ENCODE measurements around the gene KIF5A. TPM values are rescaled to one million over a fixed set of nuclear protein-coding genes. Genes with fewer than 3 reads are reported as not detected.
A peak's percentile ranks its signal among the peaks of the same experiment; 100 is the strongest.

Gene KIF5A
- polyA plus RNA-seq, 1 of the 3 experiments (the other 2 are of a cell fraction) = 6.2 TPM

DNA sequence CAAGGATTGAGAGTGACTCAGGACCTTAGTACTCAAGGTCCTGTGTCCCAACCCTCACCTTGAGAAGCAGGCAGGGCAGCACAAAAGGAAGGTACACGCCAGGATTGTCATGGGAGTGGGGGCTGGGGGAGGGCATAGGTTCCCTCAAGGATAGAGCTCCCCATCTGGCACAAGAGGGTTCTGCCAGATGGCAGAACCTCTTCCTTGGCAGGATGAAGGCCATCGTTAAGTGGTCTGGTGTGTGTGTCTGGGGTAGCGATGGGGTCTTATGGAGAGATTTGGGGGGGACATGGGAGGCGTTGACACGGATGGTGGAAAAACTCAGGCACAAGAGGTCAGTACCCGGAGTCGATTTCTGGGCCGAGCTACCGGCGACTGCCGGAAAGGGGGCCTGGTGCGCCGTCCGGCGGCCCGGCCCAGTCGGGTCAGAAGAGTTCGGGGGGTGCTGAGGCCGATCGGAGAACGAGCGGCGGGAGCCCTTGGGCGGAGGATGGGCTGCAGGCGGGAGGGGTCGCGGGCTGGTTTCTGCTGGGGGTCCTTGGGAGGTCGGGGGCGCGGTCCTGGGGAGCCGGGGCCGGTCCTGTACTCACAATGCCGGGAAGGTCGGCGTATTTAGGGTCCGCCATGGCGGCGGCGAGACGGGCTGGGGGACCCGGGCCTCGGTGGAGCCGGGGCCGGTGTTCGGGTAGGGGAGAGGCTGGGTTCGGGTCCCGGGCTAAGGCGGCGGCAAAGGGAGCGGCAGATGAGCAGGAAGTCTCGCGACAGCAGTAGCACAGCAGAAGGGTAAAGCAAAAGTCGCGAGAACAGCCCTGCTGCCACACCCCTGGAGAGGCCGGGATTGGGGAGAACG is 3.2 kb upstream of the KIF5A start, which contains the start of gene DCTN2:
Gene DCTN2, minus strand, starts transcription at position 755 of the 850 bp plus-strand sequence. Its CDS starts 129 bp downstream, at position 626.
- H3K9me3 ChIP-seq = no peaks in the 10 kb centered on the region
- peak; percentile 97 for DNase-seq
- peaks cover 16 to 23% of the 10 kb centered on the region in 2 experiments for H3K4me1 ChIP-seq (ENCODE audit: control insufficient read depth in 1 of 2, insufficient read depth in 2 of 2, low read depth in 1 of 2, low read length in 1 of 2)
- peak within 1 kb of the TSS; percentile 84 to 86 for H3K4me3 ChIP-seq (ENCODE audit: low read depth in 2 of 2, low read length in 1 of 2)
- peak within 1 kb of the TSS; percentile 97 for H3K4me2 ChIP-seq
- peaks cover 17% of the 10 kb centered on the region for H4K20me1 ChIP-seq (ENCODE audit: insufficient read depth)
- peak within 1 kb of the TSS; percentile 95 for H3K9ac ChIP-seq
- H3K36me3 ChIP-seq (replicated peaks in 1 of 2; ENCODE audit: control insufficient read depth in 1 of 2, insufficient read depth in 2 of 2, low read length in 1 of 2) = peaks cover 6 to 22% of the 10 kb centered on the region in 2 experiments
- peak within 1 kb of the TSS; percentile 55 to 67; a peak in 3 of 4 replicates for H3K27ac ChIP-seq (ENCODE audit: low read depth in 2 of 2, low read length in 1 of 2)
- no peaks in the 10 kb centered on the region for H3K27me3 ChIP-seq (ENCODE audit: insufficient read depth)
- CTCF ChIA-PET = interaction anchor here (1.0 to 2.3 kb wide), 7 partner anchors 11 to 309 kb away, joined by 3 to 10 read pairs (median 4); partner anchors contain the start of genes B4GALNT1 and DDIT3
- 2% methylated on average over 39 of the region's 56 CpGs for WGBS (ENCODE audit: low lambda C conversion rate)
- POLR2A ChIA-PET = interaction anchor here (0.5 to 2.6 kb wide), 6 partner anchors 9 to 1364 kb away, joined by 3 to 13 read pairs (median 4); partner anchors contain the start of genes ARHGEF25 and DDIT3
- H3K9me2 ChIP-seq = no peaks in the 10 kb centered on the region
- H3K79me2 ChIP-seq (ENCODE audit: insufficient read depth) = peaks cover 70% of the 10 kb centered on the region
- H2AFZ ChIP-seq (ENCODE audit: low read depth) = peak within 1 kb of the TSS; percentile 93
- peaks cover 22% of the 10 kb centered on the region for H3F3A ChIP-seq (replicated peaks; ENCODE audit: insufficient read depth)
- TF ChIP-seq, protein P1, sequence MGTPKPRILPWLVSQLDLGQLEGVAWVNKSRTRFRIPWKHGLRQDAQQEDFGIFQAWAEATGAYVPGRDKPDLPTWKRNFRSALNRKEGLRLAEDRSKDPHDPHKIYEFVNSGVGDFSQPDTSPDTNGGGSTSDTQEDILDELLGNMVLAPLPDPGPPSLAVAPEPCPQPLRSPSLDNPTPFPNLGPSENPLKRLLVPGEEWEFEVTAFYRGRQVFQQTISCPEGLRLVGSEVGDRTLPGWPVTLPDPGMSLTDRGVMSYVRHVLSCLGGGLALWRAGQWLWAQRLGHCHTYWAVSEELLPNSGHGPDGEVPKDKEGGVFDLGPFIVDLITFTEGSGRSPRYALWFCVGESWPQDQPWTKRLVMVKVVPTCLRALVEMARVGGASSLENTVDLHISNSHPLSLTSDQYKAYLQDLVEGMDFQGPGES (IDR thresholded peaks at IDR 0.05; ENCODE audit: low read depth, low read length) = no peak
- TF ChIP-seq RAD21 (IDR thresholded peaks at IDR 0.05; ENCODE audit: low read length) (peak; percentile 24), EZH2phosphoT487 (IDR thresholded peaks at IDR 0.05; ENCODE audit: borderline replicate concordance, low read depth) (no peak), TCF12 (IDR thresholded peaks at IDR 0.05) (no peak), ELF1 (IDR thresholded peaks at IDR 0.05) (peak; percentile 34; the same call in 1 of the 2 replicates), NFIC (IDR thresholded peaks at IDR 0.05; ENCODE audit: borderline replicate concordance) (no peak), RCOR1 (IDR thresholded peaks at IDR 0.05; ENCODE audit: low read length) (no peak), FOXM1 (IDR thresholded peaks at IDR 0.05; ENCODE audit: low read depth) (no peak), TEAD4 (IDR thresholded peaks at IDR 0.05; ENCODE audit: borderline replicate concordance, insufficient read depth) (no peak), GATA2 (CRISPR knock-in tag; IDR thresholded peaks at IDR 0.05) (no peak), SMC3 (IDR thresholded peaks at IDR 0.05; ENCODE audit: low read depth, low read length) (no peak), MEF2A (IDR thresholded peaks at IDR 0.05; ENCODE audit: borderline replicate concordance, low read depth) (no peak), POLR2AphosphoS5 (IDR thresholded peaks at IDR 0.05; ENCODE audit: low read depth, low read length) (peak; percentile 61; the same call in 1 of the 2 replicates), FOXJ3 (CRISPR knock-in tag; IDR thresholded peaks at IDR 0.05) (no peak), RXRA (IDR thresholded peaks at IDR 0.05; ENCODE audit: borderline replicate concordance, low read depth) (no peak), EP300 (IDR thresholded peaks at IDR 0.05; ENCODE audit: borderline replicate concordance in 1 of 2, low read depth in 1 of 2, low read length in 1 of 2) (no peak)
- TF ChIP-seq, protein P2, sequence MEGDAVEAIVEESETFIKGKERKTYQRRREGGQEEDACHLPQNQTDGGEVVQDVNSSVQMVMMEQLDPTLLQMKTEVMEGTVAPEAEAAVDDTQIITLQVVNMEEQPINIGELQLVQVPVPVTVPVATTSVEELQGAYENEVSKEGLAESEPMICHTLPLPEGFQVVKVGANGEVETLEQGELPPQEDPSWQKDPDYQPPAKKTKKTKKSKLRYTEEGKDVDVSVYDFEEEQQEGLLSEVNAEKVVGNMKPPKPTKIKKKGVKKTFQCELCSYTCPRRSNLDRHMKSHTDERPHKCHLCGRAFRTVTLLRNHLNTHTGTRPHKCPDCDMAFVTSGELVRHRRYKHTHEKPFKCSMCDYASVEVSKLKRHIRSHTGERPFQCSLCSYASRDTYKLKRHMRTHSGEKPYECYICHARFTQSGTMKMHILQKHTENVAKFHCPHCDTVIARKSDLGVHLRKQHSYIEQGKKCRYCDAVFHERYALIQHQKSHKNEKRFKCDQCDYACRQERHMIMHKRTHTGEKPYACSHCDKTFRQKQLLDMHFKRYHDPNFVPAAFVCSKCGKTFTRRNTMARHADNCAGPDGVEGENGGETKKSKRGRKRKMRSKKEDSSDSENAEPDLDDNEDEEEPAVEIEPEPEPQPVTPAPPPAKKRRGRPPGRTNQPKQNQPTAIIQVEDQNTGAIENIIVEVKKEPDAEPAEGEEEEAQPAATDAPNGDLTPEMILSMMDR (IDR thresholded peaks at IDR 0.05) = peak; percentile 25
- TF ChIP-seq, protein P3, sequence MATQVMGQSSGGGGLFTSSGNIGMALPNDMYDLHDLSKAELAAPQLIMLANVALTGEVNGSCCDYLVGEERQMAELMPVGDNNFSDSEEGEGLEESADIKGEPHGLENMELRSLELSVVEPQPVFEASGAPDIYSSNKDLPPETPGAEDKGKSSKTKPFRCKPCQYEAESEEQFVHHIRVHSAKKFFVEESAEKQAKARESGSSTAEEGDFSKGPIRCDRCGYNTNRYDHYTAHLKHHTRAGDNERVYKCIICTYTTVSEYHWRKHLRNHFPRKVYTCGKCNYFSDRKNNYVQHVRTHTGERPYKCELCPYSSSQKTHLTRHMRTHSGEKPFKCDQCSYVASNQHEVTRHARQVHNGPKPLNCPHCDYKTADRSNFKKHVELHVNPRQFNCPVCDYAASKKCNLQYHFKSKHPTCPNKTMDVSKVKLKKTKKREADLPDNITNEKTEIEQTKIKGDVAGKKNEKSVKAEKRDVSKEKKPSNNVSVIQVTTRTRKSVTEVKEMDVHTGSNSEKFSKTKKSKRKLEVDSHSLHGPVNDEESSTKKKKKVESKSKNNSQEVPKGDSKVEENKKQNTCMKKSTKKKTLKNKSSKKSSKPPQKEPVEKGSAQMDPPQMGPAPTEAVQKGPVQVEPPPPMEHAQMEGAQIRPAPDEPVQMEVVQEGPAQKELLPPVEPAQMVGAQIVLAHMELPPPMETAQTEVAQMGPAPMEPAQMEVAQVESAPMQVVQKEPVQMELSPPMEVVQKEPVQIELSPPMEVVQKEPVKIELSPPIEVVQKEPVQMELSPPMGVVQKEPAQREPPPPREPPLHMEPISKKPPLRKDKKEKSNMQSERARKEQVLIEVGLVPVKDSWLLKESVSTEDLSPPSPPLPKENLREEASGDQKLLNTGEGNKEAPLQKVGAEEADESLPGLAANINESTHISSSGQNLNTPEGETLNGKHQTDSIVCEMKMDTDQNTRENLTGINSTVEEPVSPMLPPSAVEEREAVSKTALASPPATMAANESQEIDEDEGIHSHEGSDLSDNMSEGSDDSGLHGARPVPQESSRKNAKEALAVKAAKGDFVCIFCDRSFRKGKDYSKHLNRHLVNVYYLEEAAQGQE (IDR thresholded peaks at IDR 0.05; ENCODE audit: low read depth, low read length) = no peak; the same call in 1 of the 2 replicates
- TF ChIP-seq, protein P4, sequence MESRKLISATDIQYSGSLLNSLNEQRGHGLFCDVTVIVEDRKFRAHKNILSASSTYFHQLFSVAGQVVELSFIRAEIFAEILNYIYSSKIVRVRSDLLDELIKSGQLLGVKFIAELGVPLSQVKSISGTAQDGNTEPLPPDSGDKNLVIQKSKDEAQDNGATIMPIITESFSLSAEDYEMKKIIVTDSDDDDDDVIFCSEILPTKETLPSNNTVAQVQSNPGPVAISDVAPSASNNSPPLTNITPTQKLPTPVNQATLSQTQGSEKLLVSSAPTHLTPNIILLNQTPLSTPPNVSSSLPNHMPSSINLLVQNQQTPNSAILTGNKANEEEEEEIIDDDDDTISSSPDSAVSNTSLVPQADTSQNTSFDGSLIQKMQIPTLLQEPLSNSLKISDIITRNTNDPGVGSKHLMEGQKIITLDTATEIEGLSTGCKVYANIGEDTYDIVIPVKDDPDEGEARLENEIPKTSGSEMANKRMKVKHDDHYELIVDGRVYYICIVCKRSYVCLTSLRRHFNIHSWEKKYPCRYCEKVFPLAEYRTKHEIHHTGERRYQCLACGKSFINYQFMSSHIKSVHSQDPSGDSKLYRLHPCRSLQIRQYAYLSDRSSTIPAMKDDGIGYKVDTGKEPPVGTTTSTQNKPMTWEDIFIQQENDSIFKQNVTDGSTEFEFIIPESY (IDR thresholded peaks at IDR 0.05; ENCODE audit: borderline replicate concordance, low read depth) = peak; percentile 98
- TF ChIP-seq, protein P5, sequence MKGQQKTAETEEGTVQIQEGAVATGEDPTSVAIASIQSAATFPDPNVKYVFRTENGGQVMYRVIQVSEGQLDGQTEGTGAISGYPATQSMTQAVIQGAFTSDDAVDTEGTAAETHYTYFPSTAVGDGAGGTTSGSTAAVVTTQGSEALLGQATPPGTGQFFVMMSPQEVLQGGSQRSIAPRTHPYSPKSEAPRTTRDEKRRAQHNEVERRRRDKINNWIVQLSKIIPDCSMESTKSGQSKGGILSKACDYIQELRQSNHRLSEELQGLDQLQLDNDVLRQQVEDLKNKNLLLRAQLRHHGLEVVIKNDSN (IDR thresholded peaks at IDR 0.05; ENCODE audit: borderline replicate concordance, low read depth) = no peak
- TF ChIP-seq, protein P6, sequence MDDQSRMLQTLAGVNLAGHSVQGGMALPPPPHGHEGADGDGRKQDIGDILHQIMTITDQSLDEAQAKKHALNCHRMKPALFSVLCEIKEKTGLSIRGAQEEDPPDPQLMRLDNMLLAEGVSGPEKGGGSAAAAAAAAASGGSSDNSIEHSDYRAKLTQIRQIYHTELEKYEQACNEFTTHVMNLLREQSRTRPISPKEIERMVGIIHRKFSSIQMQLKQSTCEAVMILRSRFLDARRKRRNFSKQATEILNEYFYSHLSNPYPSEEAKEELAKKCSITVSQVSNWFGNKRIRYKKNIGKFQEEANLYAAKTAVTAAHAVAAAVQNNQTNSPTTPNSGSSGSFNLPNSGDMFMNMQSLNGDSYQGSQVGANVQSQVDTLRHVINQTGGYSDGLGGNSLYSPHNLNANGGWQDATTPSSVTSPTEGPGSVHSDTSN (IDR thresholded peaks at IDR 0.05) = no peak
